ENCODE results near the gene PPP2R5E. TPM values are rescaled to one million over a fixed set of nuclear protein-coding genes. Genes with fewer than 3 reads are reported as not detected.

PPP2R5E gene
- total and polyA plus RNA-seq, 2 experiments from 2014 or later = 15.5 to 22.7 TPM

DNA sequence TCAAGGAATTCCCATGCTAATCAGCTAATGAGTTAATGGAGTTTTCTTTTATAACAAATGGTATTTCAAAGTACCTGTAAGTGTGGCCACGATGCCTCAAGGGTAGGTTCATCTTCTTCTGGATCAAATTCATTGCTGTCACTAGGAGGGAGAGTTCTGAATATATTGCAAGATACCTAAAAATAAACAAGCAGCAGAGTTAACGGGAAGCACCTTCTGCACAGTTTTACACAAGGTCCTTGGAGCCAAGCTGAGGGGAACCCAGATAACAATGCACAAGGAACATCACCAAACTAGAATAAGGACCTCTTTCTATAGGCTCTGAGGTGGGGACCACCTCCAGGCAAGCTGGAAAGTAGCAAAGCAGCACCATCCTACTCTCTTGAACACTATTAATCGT lies 121.3 kb downstream of the PPP2R5E start:
- Histone ChIP-seq H3K27ac (no peak overlapping the region), H3K9me3 (ENCODE audit: low read depth) (no peaks in the 10 kb centered on the region), H3K4me3 (no peak overlapping the region), H3K36me3 (no peaks in the 10 kb centered on the region), H3K27me3 (no peaks in the 10 kb centered on the region), H3K4me1 (ENCODE audit: low read depth) (no peaks in the 10 kb centered on the region)
- no peak for DNase-seq (ENCODE audit: low read depth in 1 of 2, low spot score in 1 of 2)
- TF ChIP-seq, protein P1, sequence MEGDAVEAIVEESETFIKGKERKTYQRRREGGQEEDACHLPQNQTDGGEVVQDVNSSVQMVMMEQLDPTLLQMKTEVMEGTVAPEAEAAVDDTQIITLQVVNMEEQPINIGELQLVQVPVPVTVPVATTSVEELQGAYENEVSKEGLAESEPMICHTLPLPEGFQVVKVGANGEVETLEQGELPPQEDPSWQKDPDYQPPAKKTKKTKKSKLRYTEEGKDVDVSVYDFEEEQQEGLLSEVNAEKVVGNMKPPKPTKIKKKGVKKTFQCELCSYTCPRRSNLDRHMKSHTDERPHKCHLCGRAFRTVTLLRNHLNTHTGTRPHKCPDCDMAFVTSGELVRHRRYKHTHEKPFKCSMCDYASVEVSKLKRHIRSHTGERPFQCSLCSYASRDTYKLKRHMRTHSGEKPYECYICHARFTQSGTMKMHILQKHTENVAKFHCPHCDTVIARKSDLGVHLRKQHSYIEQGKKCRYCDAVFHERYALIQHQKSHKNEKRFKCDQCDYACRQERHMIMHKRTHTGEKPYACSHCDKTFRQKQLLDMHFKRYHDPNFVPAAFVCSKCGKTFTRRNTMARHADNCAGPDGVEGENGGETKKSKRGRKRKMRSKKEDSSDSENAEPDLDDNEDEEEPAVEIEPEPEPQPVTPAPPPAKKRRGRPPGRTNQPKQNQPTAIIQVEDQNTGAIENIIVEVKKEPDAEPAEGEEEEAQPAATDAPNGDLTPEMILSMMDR (IDR thresholded peaks at IDR 0.05; ENCODE audit: low read depth, low read length) = no peak

DNA sequence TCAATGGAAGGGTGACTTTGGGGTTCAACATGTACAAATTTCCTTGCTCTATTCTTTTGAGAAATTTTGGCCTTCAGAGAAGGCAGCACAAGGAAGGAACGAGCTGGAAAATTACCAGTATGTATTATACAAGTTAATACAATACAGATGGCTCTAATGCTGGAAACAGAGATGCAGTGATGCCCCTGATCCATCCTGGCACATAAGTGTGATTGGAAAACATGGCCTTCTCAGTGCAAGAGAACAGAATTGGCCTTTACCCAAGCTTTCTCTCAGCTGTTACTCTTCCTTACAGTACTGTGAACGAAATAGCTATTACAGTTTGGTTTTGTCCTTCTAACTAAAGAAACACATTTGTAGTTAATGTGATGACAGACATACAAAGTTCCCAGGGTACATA lies 122.0 kb downstream of the PPP2R5E start:
- no peak overlapping the region for H3K4me3 ChIP-seq
- H3K4me1 ChIP-seq (ENCODE audit: low read depth) = no peaks in the 10 kb centered on the region
- H3K27me3 ChIP-seq = no peaks in the 10 kb centered on the region
- H3K9me3 ChIP-seq (ENCODE audit: low read depth) = no peaks in the 10 kb centered on the region
- TF ChIP-seq, protein P1 (IDR thresholded peaks at IDR 0.05; ENCODE audit: low read depth, low read length) = no peak
- no peak overlapping the region for H3K27ac ChIP-seq
- no peak for DNase-seq (ENCODE audit: low read depth in 1 of 2, low spot score in 1 of 2)
- H3K36me3 ChIP-seq = no peaks in the 10 kb centered on the region

DNA sequence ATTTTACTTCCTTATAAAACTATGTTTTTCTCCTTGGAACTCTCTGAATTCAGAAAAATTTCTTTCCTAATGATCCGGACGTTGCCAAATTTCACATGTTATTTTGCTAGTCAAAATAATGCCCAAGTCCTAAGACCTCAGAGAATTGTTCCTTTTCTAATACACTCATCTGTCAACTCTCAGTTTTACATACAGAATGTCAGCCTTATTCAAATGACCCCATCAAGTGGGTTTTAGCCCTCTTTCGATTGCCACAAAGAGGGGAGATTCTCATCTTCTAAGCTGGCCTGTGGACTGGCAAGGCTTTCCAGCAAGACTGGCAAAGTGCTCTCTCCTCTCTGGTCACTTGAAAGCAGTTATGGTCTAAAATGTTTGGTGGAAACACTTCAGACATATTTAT lies 125.2 kb downstream of the PPP2R5E start:
- DNase-seq (ENCODE audit: low read depth in 1 of 2, low spot score in 1 of 2) = no peak
- no peaks in the 10 kb centered on the region for H3K4me1 ChIP-seq (ENCODE audit: low read depth)
- H3K4me3 ChIP-seq = no peak overlapping the region
- TF ChIP-seq, protein P1 (IDR thresholded peaks at IDR 0.05; ENCODE audit: low read depth, low read length) = no peak
- no peaks in the 10 kb centered on the region for H3K36me3 ChIP-seq
- no peak overlapping the region for H3K27ac ChIP-seq
- no peaks in the 10 kb centered on the region for H3K9me3 ChIP-seq (ENCODE audit: low read depth)
- H3K27me3 ChIP-seq = no peaks in the 10 kb centered on the region

DNA sequence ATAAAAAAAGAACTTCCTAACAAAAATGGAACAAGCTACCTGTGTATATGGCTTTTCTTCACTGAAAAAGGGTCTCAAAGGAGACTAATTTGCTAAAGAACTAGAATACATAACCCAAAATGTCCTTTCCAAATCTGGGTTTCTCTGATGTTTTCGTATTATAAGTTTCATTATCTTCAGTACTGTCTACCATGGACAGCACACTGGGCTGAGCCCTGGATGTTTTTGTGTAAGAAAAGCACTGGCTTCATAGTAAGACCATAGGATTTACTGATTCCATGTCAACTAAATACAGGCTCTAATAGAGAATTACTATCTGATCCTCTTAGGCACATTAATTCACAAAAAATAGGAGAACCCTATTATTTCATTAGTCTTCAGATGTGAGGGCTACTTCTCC lies 130.2 kb downstream of the PPP2R5E start:
- Histone ChIP-seq H3K27ac (no peak overlapping the region), H3K27me3 (no peaks in the 10 kb centered on the region), H3K9me3 (ENCODE audit: low read depth) (no peaks in the 10 kb centered on the region), H3K4me1 (ENCODE audit: low read depth) (no peaks in the 10 kb centered on the region), H3K36me3 (peaks cover 2% of the 10 kb centered on the region), H3K4me3 (no peak overlapping the region)
- no peak for DNase-seq (ENCODE audit: low read depth in 1 of 2, low spot score in 1 of 2)
- TF ChIP-seq, protein P1 (IDR thresholded peaks at IDR 0.05; ENCODE audit: low read depth, low read length) = no peak

DNA sequence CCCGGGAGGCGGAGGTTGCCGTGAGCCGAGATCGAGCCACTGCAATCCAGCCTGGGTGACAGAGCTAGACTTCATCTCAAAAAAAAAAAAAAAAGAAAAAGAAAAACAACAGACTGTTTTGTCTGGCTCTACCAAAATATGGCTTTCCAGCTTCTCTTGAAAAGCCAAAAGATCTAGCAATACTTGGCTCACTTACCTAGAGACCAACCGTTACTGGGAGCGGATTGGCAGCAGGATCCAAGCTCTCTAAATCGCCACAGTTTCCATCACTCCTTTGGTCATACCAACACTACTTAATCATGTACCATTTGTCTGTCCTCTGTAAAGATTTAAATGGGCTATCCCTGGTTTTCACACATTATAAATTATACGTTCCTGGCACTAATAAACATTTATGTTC lies 136.8 kb downstream of the PPP2R5E start:
- Histone ChIP-seq H3K4me1 (ENCODE audit: low read depth) (peaks cover 15% of the 10 kb centered on the region), H3K27ac (no peak overlapping the region), H3K27me3 (no peaks in the 10 kb centered on the region), H3K4me3 (no peak overlapping the region), H3K36me3 (peaks cover 2% of the 10 kb centered on the region), H3K9me3 (ENCODE audit: low read depth) (no peaks in the 10 kb centered on the region)
- TF ChIP-seq, protein P1 (IDR thresholded peaks at IDR 0.05; ENCODE audit: low read depth, low read length) = no peak
- no peak for DNase-seq (ENCODE audit: low read depth in 1 of 2, low spot score in 1 of 2)

DNA sequence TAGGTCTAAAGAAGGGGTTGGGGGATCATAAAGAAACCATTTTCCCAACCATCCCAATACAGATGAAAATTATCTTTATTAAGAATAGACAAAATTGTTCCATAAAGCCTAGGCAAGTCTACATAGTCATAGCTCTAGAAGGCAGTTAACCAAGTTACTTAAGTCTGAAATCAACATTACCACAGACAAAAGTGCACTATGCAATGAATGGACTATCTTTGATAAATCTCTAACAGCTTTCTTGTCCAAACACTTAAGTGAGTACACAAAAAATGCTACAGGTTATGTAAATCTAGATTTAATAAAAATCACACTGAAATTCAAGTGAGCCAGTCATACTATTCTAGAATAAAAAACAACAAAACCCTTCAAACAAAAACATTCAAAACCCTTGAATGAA lies 137.5 kb downstream of the PPP2R5E start:
- Histone ChIP-seq H3K27me3 (no peaks in the 10 kb centered on the region), H3K27ac (peak overlapping the region; percentile 24), H3K9me3 (ENCODE audit: low read depth) (no peaks in the 10 kb centered on the region), H3K4me1 (ENCODE audit: low read depth) (peaks cover 18% of the 10 kb centered on the region), H3K36me3 (peaks cover 2% of the 10 kb centered on the region), H3K4me3 (no peak overlapping the region)
- DNase-seq (ENCODE audit: low read depth in 1 of 2, low spot score in 1 of 2) = no peak
- TF ChIP-seq, protein P1 (IDR thresholded peaks at IDR 0.05; ENCODE audit: low read depth, low read length) = no peak

Data from cardiac muscle cell (in vitro differentiated cells and primary cell).